ENCODE data around the gene ZBTB40.

Gene ZBTB40

DNA sequence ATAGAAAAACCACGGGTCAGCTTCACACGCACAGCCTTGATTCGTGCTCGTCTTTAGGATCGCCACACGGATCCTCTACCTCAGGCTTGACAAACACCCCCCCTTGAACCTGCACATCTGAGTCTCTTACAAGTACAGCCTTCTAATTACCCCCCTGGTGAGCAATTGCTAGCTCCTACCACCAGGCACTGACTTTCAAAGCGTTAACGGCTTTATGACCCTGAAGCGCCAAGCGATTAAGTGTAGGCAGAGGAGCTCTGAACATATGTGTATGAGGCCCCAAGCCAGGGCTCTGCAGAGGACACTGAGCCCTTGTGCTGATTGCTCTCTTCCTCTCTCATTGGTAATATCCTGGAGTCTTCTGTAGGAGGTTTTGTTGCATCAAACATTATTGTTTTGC lies 55.9 kb downstream of the ZBTB40 start:
- DNase-seq = no peak

DNA sequence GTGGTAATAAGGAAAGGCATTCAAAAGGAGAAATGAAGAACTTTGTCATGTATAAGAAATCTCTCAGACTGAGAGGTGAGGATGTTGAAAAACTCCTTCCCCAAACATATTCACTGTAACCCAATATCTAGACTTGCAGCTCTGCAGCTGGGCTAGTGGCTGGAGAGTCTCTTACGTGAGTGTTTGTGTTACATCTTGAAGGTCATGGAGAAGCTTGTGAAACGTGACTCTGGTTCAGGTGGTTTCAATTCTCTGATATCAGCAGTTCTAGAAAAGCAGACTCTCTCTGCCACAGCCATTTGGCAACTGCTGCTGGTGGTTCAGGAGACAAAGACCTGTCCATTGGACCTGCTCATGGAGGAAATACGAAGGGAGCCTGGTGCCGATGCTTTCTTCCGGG lies 56.7 kb downstream of the ZBTB40 start:
- no peak for DNase-seq

DNA sequence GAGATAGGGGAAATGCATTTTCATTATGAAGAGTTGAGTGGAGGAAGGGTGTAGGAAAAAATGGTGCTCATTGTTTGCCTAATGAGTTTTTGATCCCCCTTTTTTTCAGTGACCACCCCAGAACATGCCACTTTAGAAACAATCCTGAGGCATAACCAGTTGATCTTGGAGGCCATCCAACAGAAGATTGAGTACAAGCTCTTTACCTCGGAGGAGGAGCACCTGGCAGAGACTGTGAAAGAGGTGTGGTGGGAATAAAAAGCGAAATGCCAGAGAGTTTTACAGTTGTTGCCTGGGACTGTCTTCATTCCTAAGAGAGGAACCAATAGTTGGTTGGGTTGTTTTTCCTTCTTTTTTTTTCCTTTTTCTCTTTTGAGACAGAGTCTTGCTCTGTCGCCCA lies 57.3 kb downstream of the ZBTB40 start:
- no peak for DNase-seq

DNA sequence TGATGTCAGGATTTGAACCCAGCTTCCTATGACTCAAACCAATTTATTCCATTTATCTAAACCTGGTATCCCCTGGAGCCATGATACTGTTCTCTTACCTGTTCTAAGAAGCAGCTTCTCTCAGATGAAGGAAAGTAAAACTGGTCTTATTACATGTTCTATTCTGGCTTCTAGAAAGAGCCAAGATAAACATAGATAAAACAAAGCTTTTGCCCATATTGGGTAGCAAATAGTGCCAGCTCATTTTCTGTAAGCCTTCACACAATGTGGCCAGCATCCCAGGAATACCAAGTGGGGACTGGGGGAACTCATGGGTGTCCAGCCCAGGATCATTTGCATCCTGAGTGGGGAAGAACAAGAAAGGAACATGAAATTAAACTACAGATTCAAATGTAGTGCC lies 58.2 kb downstream of the ZBTB40 start:
- no peak for DNase-seq

DNA sequence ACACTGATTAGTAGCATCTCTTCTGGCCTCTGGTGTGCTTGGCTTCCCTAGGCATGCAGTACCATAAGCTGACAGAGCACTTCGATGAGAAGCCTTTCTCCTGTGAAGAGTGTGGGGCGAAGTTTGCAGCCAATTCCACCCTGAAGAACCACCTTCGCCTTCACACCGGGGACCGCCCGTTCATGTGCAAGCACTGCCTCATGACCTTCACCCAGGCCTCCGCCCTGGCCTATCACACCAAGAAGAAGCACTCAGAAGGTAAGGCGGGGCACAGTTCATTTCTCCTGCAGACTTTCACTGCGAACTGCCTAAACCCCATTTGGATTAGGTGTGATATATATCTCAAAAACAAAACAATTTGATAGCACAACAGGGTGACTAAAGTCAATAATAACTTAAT lies 61.2 kb downstream of the ZBTB40 start:
- no peak for DNase-seq

DNA sequence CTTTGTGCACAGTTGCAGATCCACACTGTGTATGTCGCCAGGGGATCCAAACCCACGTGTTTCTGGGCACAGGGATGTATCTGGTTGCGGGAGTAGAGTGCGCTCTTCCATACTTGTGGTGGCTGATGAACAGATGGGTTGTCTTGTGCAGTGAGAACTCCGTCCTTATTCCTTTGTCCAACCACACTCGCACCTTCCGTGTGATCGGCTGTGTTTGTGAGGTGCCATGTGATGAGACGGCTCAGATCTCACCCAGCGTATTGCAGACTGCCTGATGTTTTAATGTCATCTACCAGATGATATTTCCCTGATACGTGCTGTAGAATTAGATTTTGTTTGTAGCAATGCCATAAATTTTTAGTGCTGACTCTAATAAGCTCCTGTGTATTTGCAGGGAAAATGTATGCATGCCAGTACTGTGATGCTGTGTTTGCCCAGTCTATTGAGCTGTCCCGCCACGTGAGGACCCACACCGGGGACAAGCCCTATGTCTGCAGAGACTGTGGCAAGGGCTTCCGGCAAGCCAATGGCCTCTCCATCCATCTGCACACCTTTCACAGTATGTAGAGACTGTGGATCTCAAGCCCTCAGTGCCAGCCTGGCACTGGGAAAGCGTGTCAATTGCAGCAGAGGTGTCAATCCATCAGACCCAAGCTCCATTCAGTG lies 65.4 kb downstream of the ZBTB40 start:
- no peak for DNase-seq

DNA sequence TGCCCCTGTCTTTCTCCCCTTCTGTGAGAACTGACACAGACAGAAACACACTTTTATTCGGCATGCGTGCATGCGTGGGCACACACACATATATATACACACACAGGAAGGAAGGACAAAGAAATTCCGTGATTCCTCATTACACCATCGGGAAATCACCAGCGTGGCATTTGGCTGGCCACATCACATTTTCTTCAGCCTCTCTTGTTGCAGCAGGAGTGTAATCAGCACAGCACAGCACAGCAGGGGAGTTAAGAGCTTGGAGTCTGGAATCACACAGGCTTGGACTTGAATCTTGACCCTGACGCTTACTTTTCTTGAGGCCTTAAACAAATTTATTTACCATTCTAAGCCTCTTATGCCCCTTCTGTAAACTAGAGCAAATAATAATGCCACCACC lies 66.3 kb downstream of the ZBTB40 start:
- DNase-seq = no peak

DNA sequence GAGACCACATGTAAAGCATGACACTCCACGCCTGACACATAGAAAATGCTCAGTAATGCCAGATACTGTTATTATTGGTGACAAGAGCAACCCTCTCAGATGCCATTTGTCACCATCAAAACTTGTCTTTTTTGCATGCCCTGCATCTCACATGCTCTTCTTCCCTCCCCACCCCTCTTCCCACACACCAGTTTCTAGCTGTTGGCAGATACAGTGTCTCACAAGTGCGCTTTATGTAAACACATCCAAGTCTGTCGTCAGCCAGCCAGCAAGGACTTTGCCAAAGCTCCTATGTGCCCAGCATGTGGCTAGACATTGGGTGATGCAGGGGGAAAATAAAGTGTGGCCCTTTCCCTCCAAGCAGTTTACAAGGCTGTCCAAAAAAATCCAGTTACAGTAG lies 66.7 kb downstream of the ZBTB40 start:
- no peak for DNase-seq

DNA sequence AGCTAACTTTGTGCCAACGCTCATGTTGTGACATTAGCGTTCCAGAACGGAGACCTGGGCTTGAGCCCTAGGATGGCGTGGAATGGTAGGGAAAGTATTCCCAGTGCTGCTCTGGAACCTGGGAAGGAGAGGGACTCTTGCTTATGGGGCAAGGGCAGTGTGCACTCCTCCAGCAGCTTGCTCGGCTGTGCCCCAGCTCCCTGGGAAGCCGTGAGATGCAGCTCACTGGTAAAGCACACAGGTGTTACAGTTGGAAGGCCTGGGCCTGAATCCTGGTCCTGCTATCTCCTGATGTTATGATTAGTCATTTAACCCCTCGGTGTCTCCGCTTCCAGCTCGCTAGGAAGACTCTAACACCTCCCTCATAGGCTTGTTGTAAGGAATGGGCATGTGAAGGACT lies 69.2 kb downstream of the ZBTB40 start:
- DNase-seq = no peak

DNA sequence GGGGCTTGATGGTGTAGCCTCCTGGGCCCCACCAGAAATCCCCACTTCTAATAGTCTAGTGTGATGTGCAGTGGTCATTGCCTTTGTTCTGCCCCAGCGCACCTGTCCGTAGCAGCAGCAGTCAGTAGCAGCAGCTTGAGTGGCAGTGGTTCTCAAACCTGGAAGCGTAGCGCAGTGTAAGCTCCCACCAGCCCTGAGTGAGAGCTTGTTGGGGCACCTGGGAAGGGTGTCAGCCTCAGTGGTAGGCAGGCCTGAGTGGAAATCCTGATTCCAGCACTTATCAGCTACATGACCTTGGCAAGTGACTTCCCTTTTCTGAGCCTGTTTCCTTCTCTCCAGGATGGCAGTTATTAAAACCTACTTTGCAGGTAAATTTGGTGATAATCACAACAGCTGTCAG lies 70.0 kb downstream of the ZBTB40 start:
- DNase-seq = no peak

DNA sequence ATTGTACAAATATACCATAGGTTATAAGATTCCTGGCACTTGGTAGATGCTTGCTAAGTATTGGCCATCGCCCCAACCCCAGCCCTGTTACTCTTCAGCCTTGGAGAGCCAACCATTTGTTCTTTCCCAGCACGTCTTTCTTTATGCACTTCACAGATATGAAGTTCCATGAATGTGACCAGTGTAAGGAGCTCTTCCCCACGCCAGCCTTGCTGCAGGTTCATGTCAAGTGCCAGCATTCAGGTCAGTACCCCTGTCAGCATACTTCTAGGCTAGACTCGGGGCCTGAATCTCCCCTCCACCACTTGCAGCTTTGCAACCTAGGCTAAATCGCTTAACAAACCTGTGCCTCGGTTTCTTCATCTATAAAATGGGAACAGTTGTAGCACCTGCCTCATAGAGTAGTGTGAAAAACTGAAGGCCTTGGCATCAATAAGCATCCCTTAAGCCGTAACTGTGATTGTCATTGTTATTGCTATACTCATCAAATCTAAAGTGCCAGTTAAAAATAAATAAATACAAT lies 70.6 kb downstream of the ZBTB40 start:
- DNase-seq = no peak

DNA sequence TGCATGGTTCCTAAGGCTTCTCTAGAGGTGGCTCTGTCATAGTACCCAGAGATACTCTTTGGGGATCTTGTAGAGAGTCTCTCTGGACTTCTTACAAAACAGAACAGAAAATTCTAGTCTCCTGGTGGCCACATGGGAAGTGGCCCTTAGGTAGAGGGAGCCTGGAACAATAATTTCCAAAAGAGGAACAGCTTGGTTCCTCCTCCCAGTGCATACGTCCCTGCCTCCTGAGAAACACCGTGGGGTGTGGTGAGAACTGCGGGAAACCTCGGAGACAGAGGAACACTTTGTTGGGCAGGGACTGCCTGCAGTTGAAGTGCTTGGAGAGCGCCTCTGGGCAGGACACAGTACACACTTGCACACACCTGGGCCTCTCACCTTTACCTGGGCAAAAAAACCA lies 72.8 kb downstream of the ZBTB40 start:
- no peak for DNase-seq

DNA sequence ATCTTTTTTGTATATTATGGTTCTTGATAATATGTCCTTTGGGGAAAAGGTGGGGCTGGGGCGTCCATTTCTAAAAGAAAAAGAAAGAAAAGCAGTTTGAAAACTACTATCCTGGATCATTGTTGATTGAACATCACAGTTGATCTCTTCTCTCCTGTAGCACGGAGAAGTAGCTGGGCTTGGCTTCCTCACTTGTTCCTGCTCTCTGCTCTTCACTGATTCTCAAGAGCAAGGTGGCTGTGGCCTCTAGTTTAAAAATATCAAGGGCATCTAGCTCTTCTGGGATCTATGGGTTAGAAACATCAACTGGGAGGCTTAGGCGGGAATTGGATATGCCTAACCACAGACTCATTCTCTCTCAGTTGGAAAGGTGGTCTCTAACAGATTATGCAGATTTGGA lies 73.6 kb downstream of the ZBTB40 start:
- no peak for DNase-seq

DNA sequence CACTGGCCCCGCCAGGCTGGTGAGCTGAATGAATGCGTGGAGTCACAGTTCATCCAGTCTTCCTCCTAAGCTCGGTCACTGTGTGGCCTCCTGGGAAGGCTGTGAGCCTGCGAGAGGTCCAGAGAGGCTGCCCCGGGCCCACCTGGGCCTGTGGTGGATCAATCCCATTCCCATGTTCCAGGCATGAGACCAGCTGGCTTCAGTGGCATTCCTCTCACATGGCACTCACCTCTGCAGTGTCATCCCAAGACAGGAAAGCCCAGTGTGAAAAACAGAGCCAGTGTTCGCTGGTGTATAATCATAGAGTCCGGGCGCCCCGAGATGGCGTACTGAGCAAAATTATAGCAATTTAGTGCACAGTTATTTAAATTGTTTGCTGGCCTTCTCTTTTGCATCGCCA lies 74.0 kb downstream of the ZBTB40 start:
- no peak for DNase-seq

DNA sequence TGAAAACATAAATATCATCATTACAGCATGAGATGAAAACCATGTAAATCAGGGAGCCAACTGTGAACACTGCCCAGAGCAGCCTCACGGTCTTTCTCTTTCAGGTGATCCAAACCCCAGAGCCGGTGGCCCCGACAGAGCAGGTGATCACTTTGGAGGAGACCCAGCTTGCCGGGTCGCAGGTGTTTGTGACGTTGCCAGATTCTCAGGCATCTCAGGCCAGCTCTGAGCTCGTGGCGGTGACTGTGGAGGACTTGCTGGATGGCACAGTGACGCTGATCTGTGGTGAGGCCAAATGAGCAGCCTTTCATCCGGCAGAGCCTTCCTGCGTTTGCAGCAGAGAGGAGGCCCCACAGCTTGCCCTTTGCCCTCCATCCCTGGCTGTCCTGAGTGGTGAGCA lies 74.4 kb downstream of the ZBTB40 start:
- no peak for DNase-seq

DNA sequence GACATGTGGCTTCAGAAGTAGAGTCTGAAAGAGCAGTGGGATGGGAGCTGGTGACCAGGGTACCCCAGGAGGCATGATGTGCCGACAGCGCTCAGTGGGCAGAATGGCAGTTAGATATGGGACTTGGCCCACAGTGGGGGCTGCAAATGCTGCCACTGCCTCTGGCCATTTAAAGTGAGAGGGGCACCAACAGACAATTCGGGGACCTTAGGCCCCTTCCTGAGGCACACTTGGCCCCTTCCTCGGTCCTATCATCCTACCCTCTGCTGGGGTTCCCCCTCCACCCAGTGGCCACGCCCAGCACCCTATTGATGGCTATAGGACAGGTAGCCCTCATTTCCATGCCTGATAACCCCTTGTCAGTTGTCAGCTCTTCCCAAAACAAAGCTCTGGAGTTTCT lies 75.0 kb downstream of the ZBTB40 start:
- DNase-seq = no peak

DNA sequence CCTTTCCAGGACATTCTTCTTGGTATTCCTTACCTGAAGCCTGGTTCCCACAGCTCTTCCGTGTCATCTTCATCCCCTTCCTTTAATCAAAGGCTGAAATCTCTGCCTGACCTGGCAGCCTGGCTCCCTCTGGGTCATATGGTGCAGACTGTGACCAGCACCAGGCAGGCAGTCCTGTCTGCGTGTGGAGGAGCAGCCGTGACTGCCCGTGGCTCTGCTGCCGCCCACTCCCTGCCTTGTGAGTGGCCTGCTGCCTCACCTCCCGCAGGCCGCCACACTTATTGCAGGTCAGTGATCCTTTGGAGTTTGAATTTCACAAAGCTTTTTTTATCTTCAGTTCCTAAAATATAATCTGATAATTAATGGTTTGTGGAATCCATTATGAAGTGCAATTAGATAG lies 75.5 kb downstream of the ZBTB40 start:
- DNase-seq = no peak

DNA sequence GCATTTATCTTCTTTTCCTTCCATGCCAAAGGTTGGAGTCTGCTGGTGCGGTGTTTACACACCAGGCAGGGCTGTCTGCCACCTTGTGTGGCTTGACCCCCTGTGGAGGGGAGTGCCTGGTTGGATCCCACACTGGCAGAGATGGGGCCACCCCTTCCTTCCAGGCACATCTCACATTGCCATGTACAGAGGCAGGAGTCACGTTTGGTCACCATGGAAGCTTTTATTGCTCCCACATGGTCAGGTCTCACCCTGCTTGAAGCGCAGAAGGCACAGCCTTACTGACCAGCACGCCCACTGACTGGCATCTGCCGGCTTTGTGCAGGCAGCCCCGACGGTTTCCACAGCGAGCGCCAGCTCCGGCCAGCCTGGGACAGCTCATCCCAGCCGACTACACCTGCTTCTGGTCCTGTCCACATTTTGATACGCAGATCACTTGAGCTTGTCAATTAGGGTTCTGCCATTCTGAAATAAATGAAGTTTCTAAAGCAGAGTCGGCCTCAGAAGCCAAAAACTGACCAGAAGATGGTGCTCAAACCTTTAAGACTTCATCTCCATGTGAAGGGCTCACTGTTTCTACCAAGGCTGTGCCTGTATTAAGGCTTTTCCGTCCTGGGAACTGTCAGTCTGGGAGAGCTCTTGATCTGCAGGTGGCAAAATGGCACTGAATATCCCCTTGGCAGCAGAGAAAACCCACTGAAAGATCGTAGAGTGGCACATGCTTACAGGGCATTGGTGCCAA lies 76.1 kb downstream of the ZBTB40 start:
- no peak for DNase-seq

DNA sequence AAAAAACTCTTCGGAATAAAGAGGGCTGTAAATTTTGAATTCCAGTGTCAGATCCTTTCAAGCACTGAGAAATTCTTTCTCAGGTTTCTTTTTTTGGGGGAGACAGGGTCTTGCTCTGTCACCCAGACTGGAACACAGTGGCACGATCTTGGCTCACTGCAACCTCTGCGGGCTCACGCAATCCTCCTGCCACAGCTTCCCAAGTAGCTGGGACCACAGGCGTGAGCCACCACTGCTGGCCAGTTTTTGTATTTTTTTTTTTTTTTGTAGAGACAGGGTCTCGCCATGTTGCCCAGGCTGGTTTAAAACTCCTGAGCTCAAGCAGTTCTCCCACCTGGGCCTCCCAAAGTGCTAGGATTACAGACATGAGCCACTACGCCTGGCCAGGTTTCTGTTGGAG lies 76.8 kb downstream of the ZBTB40 start:
- DNase-seq = no peak

DNA sequence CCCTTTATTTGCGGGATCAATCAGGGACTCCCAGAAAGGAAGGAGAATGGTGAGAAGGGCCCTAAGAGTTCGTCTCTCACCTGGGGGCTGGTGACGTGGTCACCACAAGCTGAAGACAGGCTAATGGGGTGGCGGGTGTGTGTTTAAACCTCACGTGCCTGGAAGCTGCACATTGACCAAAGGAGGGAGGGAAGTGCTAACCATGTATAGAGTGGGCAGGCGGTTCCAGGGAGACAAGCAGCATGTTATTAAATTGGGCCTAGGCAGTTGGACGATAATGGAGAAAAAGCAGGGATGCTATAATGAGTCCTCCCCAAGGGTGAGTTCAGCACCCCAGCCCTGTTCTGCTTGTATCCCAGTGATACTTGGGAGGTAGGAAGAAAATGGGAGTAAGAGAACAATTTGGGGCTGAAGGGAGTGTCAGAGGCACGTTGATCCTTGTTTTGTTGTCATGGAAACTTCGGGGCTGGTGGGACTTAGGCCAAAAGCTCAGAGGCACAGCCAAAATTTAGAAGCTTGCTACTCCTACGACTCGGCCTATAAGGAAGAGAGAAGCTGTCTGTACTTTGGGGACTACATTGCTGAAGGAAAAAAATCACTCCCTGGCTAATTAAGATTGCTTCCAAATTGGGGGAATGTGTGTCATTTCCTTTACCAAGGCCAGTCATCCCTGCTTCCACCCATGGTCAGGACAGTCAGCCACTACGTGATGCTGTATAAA lies 78.4 kb downstream of the ZBTB40 start:
- no peak for DNase-seq

DNA sequence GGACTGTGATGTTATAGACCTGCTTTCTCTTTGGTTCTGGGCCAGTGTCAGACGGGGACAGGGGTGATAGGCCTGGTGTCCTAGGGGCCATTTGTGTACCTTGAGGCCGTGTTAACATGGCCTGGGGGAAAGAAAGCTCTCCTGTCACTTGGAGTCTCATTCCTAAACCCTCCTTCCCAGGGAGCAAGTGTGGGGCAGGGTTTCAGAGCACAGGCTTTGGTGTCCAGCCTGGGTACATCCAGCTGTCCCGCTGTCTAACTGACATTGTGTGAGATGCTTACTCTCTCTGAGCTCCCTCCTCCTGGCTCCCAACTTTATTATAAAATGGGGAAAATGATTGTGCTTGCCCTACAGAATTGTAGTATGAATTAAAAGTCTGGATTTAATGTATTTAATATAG lies 79.1 kb downstream of the ZBTB40 start:
- DNase-seq = no peak

DNA sequence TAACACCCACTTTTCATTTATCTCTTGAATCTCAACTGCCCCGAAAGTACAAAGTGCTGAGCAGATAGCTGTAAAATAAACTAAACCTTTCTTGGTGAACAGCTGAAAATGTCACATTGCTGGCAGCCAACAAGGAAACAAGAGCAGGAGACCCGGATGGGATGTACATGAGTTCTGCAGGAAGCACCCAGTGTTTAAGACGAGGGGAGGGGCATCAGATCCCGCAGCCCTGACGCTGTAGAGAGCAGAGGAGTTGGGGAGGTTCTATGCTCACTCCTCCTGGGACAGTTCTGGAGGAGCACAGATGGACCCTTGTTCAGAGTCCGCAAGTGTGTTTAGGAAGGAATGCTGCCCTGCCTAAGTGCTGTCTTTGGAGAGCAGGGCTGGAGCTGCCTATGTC lies 79.6 kb downstream of the ZBTB40 start:
- DNase-seq = no peak

DNA sequence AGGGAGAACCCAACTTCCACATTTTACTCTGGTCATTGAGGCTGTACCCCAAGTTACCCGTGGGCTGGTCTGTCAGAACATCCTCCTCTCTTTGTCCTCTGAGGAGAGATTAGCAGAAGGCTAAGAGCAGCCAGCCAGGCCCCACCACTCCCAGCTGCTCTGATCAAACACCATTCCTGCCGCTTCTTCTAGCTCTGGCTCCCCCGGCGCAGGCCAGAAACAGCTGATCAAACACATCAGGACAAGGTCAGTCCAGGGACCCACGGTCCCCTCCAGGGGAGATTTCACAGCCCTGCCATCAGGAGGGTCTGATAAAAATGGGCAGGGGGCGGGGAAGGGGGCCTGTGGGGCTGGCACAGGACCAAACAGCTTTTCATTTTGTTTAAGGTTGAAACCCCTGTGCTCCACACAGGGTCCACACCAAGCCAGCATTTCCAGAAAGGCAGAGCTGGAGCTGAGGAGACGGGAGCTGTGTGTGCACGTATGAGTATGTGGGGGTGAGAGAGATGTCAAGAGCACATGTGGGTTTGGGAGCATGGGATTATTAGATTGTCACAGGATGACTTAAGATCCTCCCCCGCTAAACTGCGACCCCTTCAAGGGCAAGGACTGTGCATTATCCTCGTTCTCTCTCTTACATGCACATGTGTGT lies 81.7 kb downstream of the ZBTB40 start:
- no peak for DNase-seq

DNA sequence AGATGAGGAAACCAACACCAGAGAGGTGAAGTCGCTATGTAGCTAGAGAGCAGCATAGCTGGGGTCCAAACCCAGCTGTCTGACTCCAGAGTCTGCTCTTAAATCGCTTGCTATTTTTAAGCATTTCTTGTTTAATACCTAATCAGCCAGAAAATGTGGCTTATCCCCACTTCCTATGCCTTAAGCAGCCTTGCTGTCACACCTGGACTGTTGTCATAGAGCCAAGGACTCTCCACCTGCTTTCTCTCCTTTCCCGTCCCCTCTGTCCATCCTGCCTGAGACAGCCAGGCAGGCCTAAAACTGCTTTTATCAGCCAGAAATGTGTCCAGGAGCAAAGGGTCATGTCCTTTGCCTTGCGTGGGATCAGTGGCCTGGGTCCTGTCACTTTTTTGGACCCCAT lies 83.3 kb downstream of the ZBTB40 start:
- no peak for DNase-seq

All from NCI-H1930 (cell line).